Measurements from ENCODE around the gene RAB30. TPM values are rescaled to one million over a fixed set of nuclear protein-coding genes. Genes with fewer than 3 reads are reported as not detected.

RAB30 gene
- total RNA-seq, 1 donor from 2014 or later = 10.3 TPM

DNA sequence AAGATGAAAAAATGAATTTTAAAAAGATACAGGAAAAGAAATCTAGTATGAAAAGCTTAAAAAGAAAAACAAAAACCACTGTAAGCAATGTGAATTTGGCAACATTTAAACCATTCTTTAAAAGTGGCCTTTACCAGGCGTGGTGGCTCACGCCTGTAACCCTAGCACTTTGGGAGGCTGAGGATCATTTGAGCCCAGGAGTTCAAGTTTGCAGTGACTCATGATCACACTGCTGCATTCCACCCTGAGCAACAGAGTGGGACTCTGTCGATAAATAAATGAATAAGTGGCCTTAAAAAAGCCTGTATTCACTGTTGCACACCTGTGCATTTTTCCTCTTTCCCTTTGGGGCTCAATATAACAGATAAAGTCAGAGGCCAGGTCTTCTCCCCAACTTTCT is 69.2 kb downstream of the RAB30 start:
- Mint-ChIP-seq H3K27me3 (ENCODE audit: low read depth) (no peaks in the 10 kb centered on the region), H3K27ac (no peak overlapping the region), H3K9me3 (no peaks in the 10 kb centered on the region), H3K4me3 (no peak overlapping the region), H3K4me1 (peaks cover 10% of the 10 kb centered on the region), H3K36me3 (no peaks in the 10 kb centered on the region)
- DNase-seq (ENCODE audit: low spot score in 2 of 2, unreplicated experiment in 2 of 2) = no peak
- TF ChIP-seq, protein P1, sequence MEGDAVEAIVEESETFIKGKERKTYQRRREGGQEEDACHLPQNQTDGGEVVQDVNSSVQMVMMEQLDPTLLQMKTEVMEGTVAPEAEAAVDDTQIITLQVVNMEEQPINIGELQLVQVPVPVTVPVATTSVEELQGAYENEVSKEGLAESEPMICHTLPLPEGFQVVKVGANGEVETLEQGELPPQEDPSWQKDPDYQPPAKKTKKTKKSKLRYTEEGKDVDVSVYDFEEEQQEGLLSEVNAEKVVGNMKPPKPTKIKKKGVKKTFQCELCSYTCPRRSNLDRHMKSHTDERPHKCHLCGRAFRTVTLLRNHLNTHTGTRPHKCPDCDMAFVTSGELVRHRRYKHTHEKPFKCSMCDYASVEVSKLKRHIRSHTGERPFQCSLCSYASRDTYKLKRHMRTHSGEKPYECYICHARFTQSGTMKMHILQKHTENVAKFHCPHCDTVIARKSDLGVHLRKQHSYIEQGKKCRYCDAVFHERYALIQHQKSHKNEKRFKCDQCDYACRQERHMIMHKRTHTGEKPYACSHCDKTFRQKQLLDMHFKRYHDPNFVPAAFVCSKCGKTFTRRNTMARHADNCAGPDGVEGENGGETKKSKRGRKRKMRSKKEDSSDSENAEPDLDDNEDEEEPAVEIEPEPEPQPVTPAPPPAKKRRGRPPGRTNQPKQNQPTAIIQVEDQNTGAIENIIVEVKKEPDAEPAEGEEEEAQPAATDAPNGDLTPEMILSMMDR (IDR thresholded peaks at IDR 0.05; ENCODE audit: unreplicated experiment) = no peak

DNA sequence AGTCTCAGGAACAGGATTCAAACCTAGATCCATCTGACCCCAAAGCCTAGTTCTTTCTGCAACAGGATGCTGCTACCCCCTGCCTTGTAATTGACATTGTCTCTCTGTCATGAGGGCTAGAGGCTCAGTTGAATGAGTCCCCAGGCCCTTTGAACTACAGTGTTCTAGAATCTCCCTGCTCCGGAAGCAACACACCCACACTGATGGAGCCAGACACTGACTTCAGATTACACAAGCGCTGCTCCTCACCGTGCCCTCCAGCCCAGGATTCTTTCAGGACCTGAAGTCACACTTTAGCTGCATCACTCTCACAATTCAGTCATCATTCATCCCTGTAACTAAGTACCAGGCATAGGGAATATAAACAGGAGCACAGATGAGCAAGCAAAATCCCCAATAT is 69.6 kb downstream of the RAB30 start:
- H3K27me3 Mint-ChIP-seq (ENCODE audit: low read depth) = no peaks in the 10 kb centered on the region
- H3K36me3 Mint-ChIP-seq = no peaks in the 10 kb centered on the region
- no peak overlapping the region for H3K4me3 Mint-ChIP-seq
- TF ChIP-seq, protein P1 (IDR thresholded peaks at IDR 0.05; ENCODE audit: unreplicated experiment) = no peak
- DNase-seq (ENCODE audit: low spot score in 2 of 2, unreplicated experiment in 2 of 2) = no peak
- no peaks in the 10 kb centered on the region for H3K9me3 Mint-ChIP-seq
- H3K4me1 Mint-ChIP-seq = peaks cover 13% of the 10 kb centered on the region
- no peak overlapping the region for H3K27ac Mint-ChIP-seq

DNA sequence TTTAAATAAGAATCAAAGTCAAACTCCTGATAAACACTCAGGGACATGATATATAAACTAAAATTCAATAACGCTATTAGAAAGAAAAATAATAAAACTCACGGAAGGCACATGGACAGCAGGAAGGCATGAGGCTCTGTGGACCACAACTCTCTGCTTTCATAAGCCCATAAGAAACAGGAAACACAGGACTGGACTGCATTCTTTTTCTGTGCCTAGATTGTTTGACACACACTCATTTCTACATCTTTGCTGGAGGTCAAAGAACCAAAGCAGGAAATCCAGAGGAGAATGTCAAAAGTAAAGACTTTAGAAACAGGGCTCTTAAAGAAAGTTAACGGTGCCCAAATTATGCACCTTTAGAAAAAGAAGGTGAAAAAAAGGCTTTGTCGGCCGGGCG is 71.3 kb downstream of the RAB30 start:
- Mint-ChIP-seq H3K36me3 (no peaks in the 10 kb centered on the region), H3K4me1 (peaks cover 20% of the 10 kb centered on the region), H3K27ac (no peak overlapping the region), H3K4me3 (no peak overlapping the region), H3K9me3 (no peaks in the 10 kb centered on the region), H3K27me3 (ENCODE audit: low read depth) (no peaks in the 10 kb centered on the region)
- no peak for DNase-seq (ENCODE audit: low spot score in 2 of 2, unreplicated experiment in 2 of 2)
- TF ChIP-seq, protein P1 (IDR thresholded peaks at IDR 0.05; ENCODE audit: unreplicated experiment) = no peak

DNA sequence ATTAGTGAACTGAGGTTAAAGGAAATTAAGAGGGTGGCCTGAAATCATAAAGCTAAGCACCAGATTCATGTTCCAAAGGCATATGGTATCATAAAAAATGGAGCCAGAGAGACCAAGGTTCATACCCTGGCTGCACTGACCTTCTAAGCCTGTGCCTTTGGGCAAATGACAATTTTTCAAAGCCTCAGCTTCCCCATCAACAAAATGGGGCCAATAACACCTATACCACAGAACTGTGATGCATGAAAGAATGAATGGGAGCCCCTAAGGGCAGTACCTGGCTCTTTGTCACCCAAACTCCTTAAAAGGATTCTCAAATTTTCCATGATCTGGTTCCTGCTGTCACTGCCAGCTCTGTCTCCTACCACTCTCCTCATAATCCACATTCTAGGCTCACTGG is 72.5 kb downstream of the RAB30 start:
- Mint-ChIP-seq H3K9me3 (no peaks in the 10 kb centered on the region), H3K36me3 (no peaks in the 10 kb centered on the region), H3K4me1 (peaks cover 26% of the 10 kb centered on the region)

DNA sequence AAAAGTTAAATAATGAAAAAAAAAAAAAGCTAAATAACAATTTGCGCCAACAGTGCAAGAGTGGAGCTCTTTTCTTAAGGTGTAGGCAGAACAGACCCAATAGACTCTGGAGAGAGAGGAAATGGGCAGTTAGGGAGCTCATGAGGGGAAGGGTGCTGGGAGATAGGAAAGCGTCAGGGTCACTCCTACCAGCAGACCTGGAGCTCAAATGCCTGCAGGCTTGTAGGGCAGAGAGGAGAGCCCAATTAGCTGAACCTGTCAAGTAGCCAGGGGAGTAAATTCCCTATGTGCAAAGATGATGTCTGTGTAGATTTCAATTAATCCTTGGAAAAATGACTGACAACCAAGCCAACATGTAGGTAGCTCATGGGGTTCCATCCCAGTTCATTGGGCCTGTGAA is 73.0 kb downstream of the RAB30 start:
- TF ChIP-seq, protein P1 (IDR thresholded peaks at IDR 0.05; ENCODE audit: unreplicated experiment) = no peak
- no peak for DNase-seq (ENCODE audit: low spot score in 2 of 2, unreplicated experiment in 2 of 2)
- no peaks in the 10 kb centered on the region for H3K9me3 Mint-ChIP-seq
- no peaks in the 10 kb centered on the region for H3K36me3 Mint-ChIP-seq
- H3K4me3 Mint-ChIP-seq = no peak overlapping the region
- H3K4me1 Mint-ChIP-seq = peaks cover 32% of the 10 kb centered on the region
- H3K27me3 Mint-ChIP-seq (ENCODE audit: low read depth) = no peaks in the 10 kb centered on the region
- H3K27ac Mint-ChIP-seq = no peak overlapping the region

More for the DNA sequence above, 72.5 kb downstream of the RAB30 start:
- no peak overlapping the region for H3K4me3 Mint-ChIP-seq
- TF ChIP-seq, protein P1 (IDR thresholded peaks at IDR 0.05; ENCODE audit: unreplicated experiment) = no peak
- H3K27me3 Mint-ChIP-seq (ENCODE audit: low read depth) = no peaks in the 10 kb centered on the region
- no peak for DNase-seq (ENCODE audit: low spot score in 2 of 2, unreplicated experiment in 2 of 2)
- no peak overlapping the region for H3K27ac Mint-ChIP-seq
